HepG2 (cell line): ENCODE measurements around the gene KIAA0930. TPM values are rescaled to one million over a fixed set of nuclear protein-coding genes. Genes with fewer than 3 reads are reported as not detected.
A peak's percentile ranks its signal among the peaks of the same experiment; 100 is the strongest.

Source experiments
- ELF4 ChIP-seq: sonication (generic); formaldehyde crosslinking; IDR thresholded peaks from 2 replicates; pipeline ENCODE4 v1.5.0; 2020; ENCODE audit warnings: missing genetic modification reagents, mild to moderate bottlenecking, moderate library complexity, borderline replicate concordance
- NFE2 ChIP-seq: sonication (generic); formaldehyde crosslinking; IDR thresholded peaks from 2 replicates; pipeline ENCODE4 v1.4.0; 2020; ENCODE audit warnings: missing genetic modification reagents
- PPARG ChIP-seq: conservative IDR thresholded peaks from 2 replicates; pipeline ENCODE4 v1.6.1; 2016; ENCODE audit warnings: missing biosample characterization, missing genetic modification reagents
- SIN3B ChIP-seq: fragments of 150-350 bp; IDR thresholded peaks from 2 replicates; pipeline ENCODE4 v1.6.1; 2014; ENCODE audit warnings: low read length
- XBP1 ChIP-seq: sonication (generic); formaldehyde crosslinking; IDR thresholded peaks from 2 replicates; pipeline ENCODE4 v1.5.0; 2020; ENCODE audit warnings: missing genetic modification reagents
- ZNF124 ChIP-seq: sonication (generic); formaldehyde crosslinking; IDR thresholded peaks from 2 replicates; pipeline ENCODE4 v1.4.0; 2020; ENCODE audit warnings: missing genetic modification reagents
- ZNF235 ChIP-seq: sonication (generic); formaldehyde crosslinking; IDR thresholded peaks from 2 replicates; pipeline ENCODE4 v1.8.1; 2023; ENCODE audit warnings: mild to moderate bottlenecking, missing genetic modification reagents, borderline replicate concordance
- ZNF557 ChIP-seq: sonication (generic); formaldehyde crosslinking; IDR thresholded peaks from 2 replicates; pipeline ENCODE4 v1.4.0; 2020; ENCODE audit warnings: missing genetic modification reagents
- ZNF816 ChIP-seq: sonication (generic); formaldehyde crosslinking; IDR thresholded peaks from 2 replicates; pipeline ENCODE4 v1.8.0; 2022; ENCODE audit warnings: missing genetic modification reagents, mild to moderate bottlenecking, borderline replicate concordance
- ZNF839 ChIP-seq: sonication (generic); formaldehyde crosslinking; IDR thresholded peaks from 2 replicates; pipeline ENCODE4 v1.4.0; 2020; ENCODE audit warnings: missing genetic modification reagents, mild to moderate bottlenecking, borderline replicate concordance
- ZNF841 ChIP-seq: sonication (generic); formaldehyde crosslinking; IDR thresholded peaks from 2 replicates; pipeline ENCODE4 v1.8.1; 2023; ENCODE audit warnings: missing genetic modification reagents, borderline replicate concordance
- ZSCAN9 ChIP-seq: IDR thresholded peaks from 2 replicates; pipeline ENCODE4 v1.6.1; 2016; ENCODE audit warnings: borderline replicate concordance
- polyA plus RNA-seq, 8 experiments: library from polyadenylated mRNA; depleted of rRNA in 3 of 8; stranded (reverse) in 7 of 8; unstranded in 1 of 8; fragments of >200 nt; fragmentation: Illumina TruSeq in 4 of 8; extraction: Trizol in 4 of 8; gene quantifications; 2 replicates each; pipeline versions ENCODE4 v1.2.1 to v1.2.3, GENCODE V29; 2011 to 2016; ENCODE audit warnings: low read depth in 4 of 8, missing spikeins in 1 of 8, mixed read lengths in 1 of 8; ENCODE audit not compliant: insufficient read depth in 1 of 8
- total RNA-seq, 5 experiments: library from RNA; depleted of rRNA; stranded (reverse); fragments of >200 nt; fragmentation: Illumina TruSeq; extraction: Trizol; gene quantifications; 2 replicates each; pipeline ENCODE4 v1.2.3, GENCODE V29; 2016; ENCODE audit warnings: low read depth in 1 of 5
- TF ChIP-seq, protein P1 (sequence below): sonication (generic); formaldehyde crosslinking; IDR thresholded peaks from 2 replicates; pipeline ENCODE4 v1.9.0; 2022; ENCODE audit warnings: low read depth, missing genetic modification reagents
- TF ChIP-seq, protein P2 (sequence below): IDR thresholded peaks from 2 replicates; pipeline ENCODE4 v1.6.1; 2016; ENCODE audit warnings: mild to moderate bottlenecking
- TF ChIP-seq, protein P3 (sequence below): sonication (generic); formaldehyde crosslinking; conservative IDR thresholded peaks from 2 replicates; pipeline ENCODE4 v1.4.0; 2020; ENCODE audit warnings: missing genetic modification reagents
- TF ChIP-seq, protein P4 (sequence below): IDR thresholded peaks from 2 replicates; pipeline ENCODE4 v1.6.1; 2012; ENCODE audit warnings: low read depth, low read length, improper control_type of control experiment
- TF ChIP-seq, protein P5 (sequence below): IDR thresholded peaks from 2 replicates; pipeline ENCODE4 v1.4.0; 2020; ENCODE audit warnings: mild to moderate bottlenecking, missing genetic modification reagents

KIAA0930 gene
- total and polyA plus RNA-seq, 2 of the 13 experiments (the other 11 are each of a cell fraction or from before 2014, with no cell fraction given), result 27.0 to 38.2 TPM

DNA sequence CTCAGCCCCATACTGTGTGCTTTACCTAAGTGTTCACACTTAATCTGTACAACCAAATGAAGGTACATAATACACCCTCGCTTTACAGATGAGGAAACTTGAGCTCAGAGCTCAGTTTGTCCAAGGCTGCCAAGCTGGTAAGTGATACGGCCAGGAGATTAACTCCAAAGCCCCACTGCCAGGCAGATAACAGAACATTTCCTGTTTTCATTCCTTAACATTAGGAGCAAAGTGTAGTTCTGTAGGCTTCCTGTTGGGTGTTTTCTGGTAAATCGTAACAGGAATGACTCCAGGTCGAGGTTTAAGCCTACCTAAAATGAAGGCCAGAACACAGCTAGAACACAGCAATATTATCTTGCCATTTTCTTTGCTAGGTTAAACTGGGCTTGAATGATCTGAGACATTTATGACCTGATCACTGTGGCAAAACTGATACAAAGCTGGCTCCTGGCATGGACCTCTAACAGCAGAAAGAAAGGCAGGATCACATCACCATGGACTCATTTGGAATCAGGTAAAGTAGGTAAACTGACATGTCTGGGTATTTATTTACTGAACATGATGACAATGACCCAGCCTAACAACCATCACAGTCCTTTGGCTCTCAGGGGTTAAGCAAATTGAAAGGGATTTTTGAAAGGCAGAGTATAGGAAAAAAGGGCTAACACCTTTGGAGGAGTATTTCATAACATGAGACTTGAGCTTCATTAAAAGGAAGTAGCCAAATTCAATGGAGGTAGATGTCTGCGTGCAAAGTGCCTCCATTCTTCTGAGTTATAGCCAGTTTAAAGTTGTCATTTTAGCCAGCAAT, 80.8 kb downstream of the KIAA0930 start (continued):
- TF ChIP-seq ZNF839 (CRISPR knock-in tag), result no peak
- TF ChIP-seq ZNF816 (CRISPR knock-in tag), result no peak
- TF ChIP-seq ELF4, result no peak
- TF ChIP-seq XBP1, result no peak
- TF ChIP-seq, protein P1, sequence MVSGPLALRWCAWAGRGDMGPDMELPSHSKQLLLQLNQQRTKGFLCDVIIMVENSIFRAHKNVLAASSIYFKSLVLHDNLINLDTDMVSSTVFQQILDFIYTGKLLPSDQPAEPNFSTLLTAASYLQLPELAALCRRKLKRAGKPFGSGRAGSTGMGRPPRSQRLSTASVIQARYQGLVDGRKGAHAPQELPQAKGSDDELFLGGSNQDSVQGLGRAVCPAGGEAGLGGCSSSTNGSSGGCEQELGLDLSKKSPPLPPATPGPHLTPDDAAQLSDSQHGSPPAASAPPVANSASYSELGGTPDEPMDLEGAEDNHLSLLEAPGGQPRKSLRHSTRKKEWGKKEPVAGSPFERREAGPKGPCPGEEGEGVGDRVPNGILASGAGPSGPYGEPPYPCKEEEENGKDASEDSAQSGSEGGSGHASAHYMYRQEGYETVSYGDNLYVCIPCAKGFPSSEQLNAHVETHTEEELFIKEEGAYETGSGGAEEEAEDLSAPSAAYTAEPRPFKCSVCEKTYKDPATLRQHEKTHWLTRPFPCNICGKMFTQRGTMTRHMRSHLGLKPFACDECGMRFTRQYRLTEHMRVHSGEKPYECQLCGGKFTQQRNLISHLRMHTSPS (CRISPR knock-in tag), result 0 out of 2 replicates have a peak, but pooled peaks have one; percentile 19
- TF ChIP-seq, protein P2, sequence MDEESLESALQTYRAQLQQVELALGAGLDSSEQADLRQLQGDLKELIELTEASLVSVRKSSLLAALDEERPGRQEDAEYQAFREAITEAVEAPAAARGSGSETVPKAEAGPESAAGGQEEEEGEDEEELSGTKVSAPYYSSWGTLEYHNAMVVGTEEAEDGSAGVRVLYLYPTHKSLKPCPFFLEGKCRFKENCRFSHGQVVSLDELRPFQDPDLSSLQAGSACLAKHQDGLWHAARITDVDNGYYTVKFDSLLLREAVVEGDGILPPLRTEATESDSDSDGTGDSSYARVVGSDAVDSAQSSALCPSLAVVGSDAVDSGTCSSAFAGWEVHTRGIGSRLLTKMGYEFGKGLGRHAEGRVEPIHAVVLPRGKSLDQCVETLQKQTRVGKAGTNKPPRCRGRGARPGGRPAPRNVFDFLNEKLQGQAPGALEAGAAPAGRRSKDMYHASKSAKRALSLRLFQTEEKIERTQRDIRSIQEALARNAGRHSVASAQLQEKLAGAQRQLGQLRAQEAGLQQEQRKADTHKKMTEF, result 0 out of 2 replicates have a peak, but pooled peaks have one; percentile 14
- TF ChIP-seq NFE2, result no peak
- TF ChIP-seq, protein P3, sequence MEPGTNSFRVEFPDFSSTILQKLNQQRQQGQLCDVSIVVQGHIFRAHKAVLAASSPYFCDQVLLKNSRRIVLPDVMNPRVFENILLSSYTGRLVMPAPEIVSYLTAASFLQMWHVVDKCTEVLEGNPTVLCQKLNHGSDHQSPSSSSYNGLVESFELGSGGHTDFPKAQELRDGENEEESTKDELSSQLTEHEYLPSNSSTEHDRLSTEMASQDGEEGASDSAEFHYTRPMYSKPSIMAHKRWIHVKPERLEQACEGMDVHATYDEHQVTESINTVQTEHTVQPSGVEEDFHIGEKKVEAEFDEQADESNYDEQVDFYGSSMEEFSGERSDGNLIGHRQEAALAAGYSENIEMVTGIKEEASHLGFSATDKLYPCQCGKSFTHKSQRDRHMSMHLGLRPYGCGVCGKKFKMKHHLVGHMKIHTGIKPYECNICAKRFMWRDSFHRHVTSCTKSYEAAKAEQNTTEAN (CRISPR knock-in tag), result peak; percentile 81
- no peak for TF ChIP-seq ZNF841 (CRISPR knock-in tag)
- no peak for TF ChIP-seq ZNF235 (CRISPR knock-in tag)
- TF ChIP-seq ZNF124, result no peak
- TF ChIP-seq ZSCAN9 (CRISPR knock-in tag), result 0 out of 2 replicates have a peak, but pooled peaks have one; percentile 42
- TF ChIP-seq, protein P4, sequence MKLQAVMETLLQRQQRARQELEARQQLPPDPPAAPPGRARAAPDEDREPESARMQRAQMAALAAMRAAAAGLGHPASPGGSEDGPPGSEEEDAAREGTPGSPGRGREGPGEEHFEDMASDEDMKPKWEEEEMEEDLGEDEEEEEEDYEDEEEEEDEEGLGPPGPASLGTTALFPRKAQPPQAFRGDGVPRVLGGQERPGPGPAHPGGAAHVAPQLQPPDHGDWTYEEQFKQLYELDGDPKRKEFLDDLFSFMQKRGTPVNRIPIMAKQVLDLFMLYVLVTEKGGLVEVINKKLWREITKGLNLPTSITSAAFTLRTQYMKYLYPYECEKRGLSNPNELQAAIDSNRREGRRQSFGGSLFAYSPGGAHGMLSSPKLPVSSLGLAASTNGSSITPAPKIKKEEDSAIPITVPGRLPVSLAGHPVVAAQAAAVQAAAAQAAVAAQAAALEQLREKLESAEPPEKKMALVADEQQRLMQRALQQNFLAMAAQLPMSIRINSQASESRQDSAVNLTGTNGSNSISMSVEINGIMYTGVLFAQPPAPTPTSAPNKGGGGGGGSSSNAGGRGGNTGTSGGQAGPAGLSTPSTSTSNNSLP, result peak; percentile 54
- TF ChIP-seq PPARG (CRISPR knock-in tag), result no peak; the same call in 1 of the 2 replicates
- TF ChIP-seq SIN3B, result no peak
- TF ChIP-seq, protein P5, sequence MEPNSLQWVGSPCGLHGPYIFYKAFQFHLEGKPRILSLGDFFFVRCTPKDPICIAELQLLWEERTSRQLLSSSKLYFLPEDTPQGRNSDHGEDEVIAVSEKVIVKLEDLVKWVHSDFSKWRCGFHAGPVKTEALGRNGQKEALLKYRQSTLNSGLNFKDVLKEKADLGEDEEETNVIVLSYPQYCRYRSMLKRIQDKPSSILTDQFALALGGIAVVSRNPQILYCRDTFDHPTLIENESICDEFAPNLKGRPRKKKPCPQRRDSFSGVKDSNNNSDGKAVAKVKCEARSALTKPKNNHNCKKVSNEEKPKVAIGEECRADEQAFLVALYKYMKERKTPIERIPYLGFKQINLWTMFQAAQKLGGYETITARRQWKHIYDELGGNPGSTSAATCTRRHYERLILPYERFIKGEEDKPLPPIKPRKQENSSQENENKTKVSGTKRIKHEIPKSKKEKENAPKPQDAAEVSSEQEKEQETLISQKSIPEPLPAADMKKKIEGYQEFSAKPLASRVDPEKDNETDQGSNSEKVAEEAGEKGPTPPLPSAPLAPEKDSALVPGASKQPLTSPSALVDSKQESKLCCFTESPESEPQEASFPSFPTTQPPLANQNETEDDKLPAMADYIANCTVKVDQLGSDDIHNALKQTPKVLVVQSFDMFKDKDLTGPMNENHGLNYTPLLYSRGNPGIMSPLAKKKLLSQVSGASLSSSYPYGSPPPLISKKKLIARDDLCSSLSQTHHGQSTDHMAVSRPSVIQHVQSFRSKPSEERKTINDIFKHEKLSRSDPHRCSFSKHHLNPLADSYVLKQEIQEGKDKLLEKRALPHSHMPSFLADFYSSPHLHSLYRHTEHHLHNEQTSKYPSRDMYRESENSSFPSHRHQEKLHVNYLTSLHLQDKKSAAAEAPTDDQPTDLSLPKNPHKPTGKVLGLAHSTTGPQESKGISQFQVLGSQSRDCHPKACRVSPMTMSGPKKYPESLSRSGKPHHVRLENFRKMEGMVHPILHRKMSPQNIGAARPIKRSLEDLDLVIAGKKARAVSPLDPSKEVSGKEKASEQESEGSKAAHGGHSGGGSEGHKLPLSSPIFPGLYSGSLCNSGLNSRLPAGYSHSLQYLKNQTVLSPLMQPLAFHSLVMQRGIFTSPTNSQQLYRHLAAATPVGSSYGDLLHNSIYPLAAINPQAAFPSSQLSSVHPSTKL (CRISPR knock-in tag), result peak; percentile 37; the same call in 1 of the 2 replicates
- TF ChIP-seq ZNF557 (CRISPR knock-in tag), result no peak
